Measurements from ENCODE around the gene SNX5. TPM values are rescaled to one million over a fixed set of nuclear protein-coding genes. Genes with fewer than 3 reads are reported as not detected.

SNX5 gene
- total and polyA plus RNA-seq, 2 of the 13 experiments (the other 11 are each of a cell fraction or from before 2014, with no cell fraction given) = 664 to 1,040 TPM

DNA sequence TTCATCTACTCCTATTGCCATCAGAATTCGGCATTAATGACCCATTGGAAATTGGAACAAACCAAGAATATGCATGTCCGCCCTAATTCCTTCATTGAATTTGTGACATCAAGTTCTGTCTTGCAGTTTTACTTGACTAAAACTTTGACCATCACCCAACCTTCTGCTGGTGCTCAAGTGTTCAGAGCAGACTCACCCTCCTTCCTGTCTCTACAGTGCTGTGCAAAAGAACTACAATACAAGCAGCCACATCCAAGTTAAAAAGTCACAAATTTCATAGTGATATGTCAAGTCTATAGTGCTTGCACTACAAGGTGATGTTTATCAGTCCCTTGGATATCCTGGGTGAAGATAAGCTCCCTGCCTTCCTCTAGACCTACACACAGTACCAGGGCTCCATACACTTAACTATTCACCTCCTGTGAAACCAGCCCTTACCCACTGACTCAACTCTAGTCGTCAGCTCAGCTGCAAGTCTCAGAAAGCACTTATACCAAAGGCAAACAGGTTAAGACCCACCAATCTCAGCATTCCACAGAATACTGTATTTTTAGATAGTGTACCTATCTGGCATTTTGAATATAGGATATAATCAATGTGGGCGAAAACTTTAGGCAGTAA lies 23.6 kb downstream of the SNX5 start (continued):
- TF ChIP-seq MAF1 (CRISPR knock-in tag; IDR thresholded peaks at IDR 0.05; ENCODE audit: borderline replicate concordance) (no peak), NFIC (IDR thresholded peaks at IDR 0.05; ENCODE audit: low read length) (no peak), ZNF367 (CRISPR knock-in tag; IDR thresholded peaks at IDR 0.05; ENCODE audit: borderline replicate concordance) (no peak), SMAD9 (CRISPR knock-in tag; IDR thresholded peaks at IDR 0.05) (no peak), ZNF570 (CRISPR knock-in tag; IDR thresholded peaks at IDR 0.05; ENCODE audit: borderline replicate concordance) (no peak), ZIK1 (CRISPR knock-in tag; IDR thresholded peaks at IDR 0.05; ENCODE audit: borderline replicate concordance, low read depth) (no peak), BCL6 (CRISPR knock-in tag; IDR thresholded peaks at IDR 0.05) (no peak), ZKSCAN1 (IDR thresholded peaks at IDR 0.05; ENCODE audit: low read length) (no peak), AHDC1 (CRISPR knock-in tag; IDR thresholded peaks at IDR 0.05; ENCODE audit: borderline replicate concordance) (0 out of 2 replicates have a peak, but pooled peaks have one; percentile 34), ZFP36L1 (CRISPR knock-in tag; IDR thresholded peaks at IDR 0.05) (no peak), NBN (conservative IDR thresholded peaks at IDR 0.05) (no peak), ZMAT5 (CRISPR knock-in tag; IDR thresholded peaks at IDR 0.05; ENCODE audit: borderline replicate concordance, low read depth) (no peak), REL (CRISPR knock-in tag; conservative IDR thresholded peaks at IDR 0.05) (0 out of 2 replicates have a peak, but pooled peaks have one; percentile 46), POLR2G (IDR thresholded peaks at IDR 0.05; ENCODE audit: low read depth, low read length) (peak; percentile 68; the same call in 1 of the 2 replicates), ZNF720 (CRISPR knock-in tag; IDR thresholded peaks at IDR 0.05) (no peak), PLRG1 (conservative IDR thresholded peaks at IDR 0.05) (no peak), SKI (IDR thresholded peaks at IDR 0.05; ENCODE audit: partially characterized antibody) (no peak), ZNF24 (IDR thresholded peaks at IDR 0.05) (no peak), ZNF30 (CRISPR knock-in tag; IDR thresholded peaks at IDR 0.05) (no peak), CREM (IDR thresholded peaks at IDR 0.05) (no peak), CREM (CRISPR knock-in tag; IDR thresholded peaks at IDR 0.05) (no peak), ZNF670 (CRISPR knock-in tag; IDR thresholded peaks at IDR 0.05; ENCODE audit: borderline replicate concordance) (no peak), ZNF331 (CRISPR knock-in tag; IDR thresholded peaks at IDR 0.05) (peak; percentile 32; the same call in 1 of the 2 replicates)
- TF ChIP-seq, protein P1, sequence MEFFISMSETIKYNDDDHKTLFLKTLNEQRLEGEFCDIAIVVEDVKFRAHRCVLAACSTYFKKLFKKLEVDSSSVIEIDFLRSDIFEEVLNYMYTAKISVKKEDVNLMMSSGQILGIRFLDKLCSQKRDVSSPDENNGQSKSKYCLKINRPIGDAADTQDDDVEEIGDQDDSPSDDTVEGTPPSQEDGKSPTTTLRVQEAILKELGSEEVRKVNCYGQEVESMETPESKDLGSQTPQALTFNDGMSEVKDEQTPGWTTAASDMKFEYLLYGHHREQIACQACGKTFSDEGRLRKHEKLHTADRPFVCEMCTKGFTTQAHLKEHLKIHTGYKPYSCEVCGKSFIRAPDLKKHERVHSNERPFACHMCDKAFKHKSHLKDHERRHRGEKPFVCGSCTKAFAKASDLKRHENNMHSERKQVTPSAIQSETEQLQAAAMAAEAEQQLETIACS (CRISPR knock-in tag; IDR thresholded peaks at IDR 0.05) = no peak
